IgD-negative memory B cell (primary cell): ENCODE results near the gene ANKRD28. TPM values are rescaled to one million over a fixed set of nuclear protein-coding genes. Genes with fewer than 3 reads are reported as not detected.

Source experiments
- H3K27ac Mint-ChIP-seq, 3 donors: one replicate each; pipeline ENCODE4 v1.8.0; 2020 to 2022; ENCODE audit warnings: mild to moderate bottlenecking in 3 of 3, mixed read lengths in 3 of 3, moderate library complexity in 1 of 3
- H3K27me3 Mint-ChIP-seq: one replicate; pipeline ENCODE4 v1.8.0; 2021; ENCODE audit warnings: mixed read lengths
- H3K36me3 Mint-ChIP-seq: one replicate; pipeline ENCODE4 v1.8.0; 2020; ENCODE audit warnings: mild to moderate bottlenecking, mixed read lengths
- H3K4me1 Mint-ChIP-seq, 3 donors: one replicate each; pipeline ENCODE4 v1.8.0; 2020 to 2022; ENCODE audit warnings: mixed read lengths in 3 of 3, mild to moderate bottlenecking in 1 of 3
- H3K4me3 Mint-ChIP-seq, 4 donors: one replicate each; pipeline ENCODE4 v1.8.0; 2020 to 2022; ENCODE audit warnings: mild to moderate bottlenecking in 4 of 4, mixed read lengths in 4 of 4, moderate library complexity in 3 of 4
- H3K9me3 Mint-ChIP-seq, 3 donors: one replicate each; pipeline ENCODE4 v1.8.0; 2020 to 2021; ENCODE audit warnings: mixed read lengths in 3 of 3, mild to moderate bottlenecking in 1 of 3
- polyA plus RNA-seq: library from polyadenylated mRNA; unstranded; fragments of 300-500 nt; fragmentation: Illumina TruSeq; gene quantifications from one replicate; pipeline ENCODE4 v1.2.3, GENCODE V29; 2021

ANKRD28 gene
- polyA plus RNA-seq, 1 donor from 2014 or later, result 8.8 TPM

DNA sequence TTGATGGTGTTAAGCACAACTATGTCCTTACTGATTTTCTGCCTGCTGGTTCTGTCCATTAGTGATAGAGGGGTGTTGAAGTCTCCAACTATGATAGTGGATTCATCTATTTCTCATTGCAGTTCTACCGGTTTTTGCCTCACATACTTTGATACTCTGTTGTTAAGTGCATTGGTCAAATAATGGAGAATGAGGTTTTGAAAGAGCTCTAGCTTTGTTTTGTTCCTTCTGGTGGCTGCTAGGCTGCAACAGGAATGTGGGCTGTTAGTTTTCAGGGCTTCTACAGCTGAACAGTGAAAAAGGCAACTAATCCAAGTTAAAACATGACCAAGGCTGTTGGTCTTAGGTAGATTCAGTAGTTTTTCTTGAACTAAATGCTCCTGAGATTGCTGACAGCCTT, 133.6 kb downstream of the ANKRD28 start:
- peaks cover 9 to 16% (median 13%) of the 10 kb centered on the region in 3 donors for H3K4me1 Mint-ChIP-seq
- H3K27me3 Mint-ChIP-seq, result no peaks in the 10 kb centered on the region
- H3K4me3 Mint-ChIP-seq, result no peak overlapping the region
- H3K27ac Mint-ChIP-seq, result no peak overlapping the region
- peaks cover 15% of the 10 kb centered on the region for H3K36me3 Mint-ChIP-seq
- H3K9me3 Mint-ChIP-seq, result no peaks in the 10 kb centered on the region

DNA sequence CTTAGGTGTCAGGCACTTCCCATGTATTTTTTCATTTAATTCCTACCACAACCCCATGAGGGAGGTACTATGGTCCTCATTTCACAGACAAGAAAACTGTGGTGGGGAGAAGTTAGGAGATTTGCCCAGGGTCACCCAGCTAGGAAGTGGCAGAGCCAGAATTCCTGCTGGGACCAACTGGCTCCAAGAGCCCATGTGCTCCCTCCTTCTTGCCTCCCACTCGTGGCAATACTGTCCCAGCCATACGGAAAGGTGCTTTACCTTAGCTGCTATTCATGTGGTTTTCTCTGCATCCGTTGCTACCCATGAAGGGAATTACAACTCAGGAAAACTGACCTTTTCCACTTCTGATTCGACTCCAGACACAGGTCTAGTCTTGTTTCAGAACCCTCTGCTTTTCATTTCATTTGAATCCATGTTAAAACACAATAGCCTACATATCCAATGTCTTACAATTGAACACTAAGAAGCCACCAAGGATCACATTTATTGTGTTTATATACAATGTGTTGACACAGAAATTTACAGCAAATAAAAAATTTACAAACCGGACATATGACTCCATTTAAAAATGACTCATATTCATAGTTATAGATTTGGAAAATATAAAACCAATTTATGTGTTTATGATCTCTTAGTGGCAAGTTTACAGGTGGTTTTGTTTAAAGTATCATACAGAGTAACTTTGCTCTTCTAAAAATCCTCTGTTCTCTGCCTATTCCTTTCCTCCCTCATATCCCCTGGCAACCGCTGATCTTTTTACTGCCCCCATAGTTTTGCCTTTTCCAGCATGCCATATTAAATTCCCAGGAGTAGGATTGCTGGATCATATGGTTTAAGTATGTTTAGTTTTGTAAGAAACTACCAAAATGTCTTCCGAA, 137.5 kb downstream of the ANKRD28 start:
- Mint-ChIP-seq H3K27me3 (no peaks in the 10 kb centered on the region), H3K4me3 (no peak overlapping the region), H3K36me3 (peaks cover 3% of the 10 kb centered on the region), H3K27ac (no peak overlapping the region), H3K9me3 (peaks cover 2 to 7% (median 6%) of the 10 kb centered on the region in 3 donors), H3K4me1 (peaks cover 0 to 3% (median 0%) of the 10 kb centered on the region in 3 donors)

DNA sequence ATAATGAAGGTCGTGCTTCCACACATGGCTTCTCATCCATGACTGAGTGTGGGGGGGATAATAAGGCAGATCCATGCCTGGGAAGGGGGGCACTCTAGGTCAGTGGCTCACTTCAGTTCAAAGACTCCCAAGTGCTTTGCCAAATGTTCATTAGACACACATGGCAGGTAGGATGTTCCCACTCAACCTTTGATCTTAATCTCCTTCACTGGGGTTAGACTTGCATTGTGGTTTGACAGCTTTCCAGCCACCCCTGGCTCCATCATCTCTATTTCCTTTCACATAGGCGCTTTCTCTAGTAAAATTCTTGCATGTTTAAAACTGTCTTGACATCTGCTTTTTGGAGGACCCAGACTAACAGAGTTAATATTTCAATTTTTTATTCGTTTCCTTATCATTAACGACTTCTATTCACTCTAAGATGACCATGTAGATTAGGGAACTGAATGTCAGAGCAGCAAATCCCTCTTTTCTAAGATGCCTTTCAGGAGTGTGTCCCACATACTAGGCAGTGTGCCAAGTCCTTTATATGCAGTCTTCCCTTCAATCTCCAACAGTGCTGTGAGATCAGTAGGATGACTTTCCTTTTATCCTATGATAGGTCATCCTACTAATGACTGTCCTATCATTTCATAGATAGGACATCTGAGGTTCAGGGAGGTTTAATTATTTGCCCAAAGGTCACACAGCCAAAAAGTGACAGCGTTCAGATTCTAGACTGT, 138.4 kb downstream of the ANKRD28 start:
- no peaks in the 10 kb centered on the region for H3K36me3 Mint-ChIP-seq
- H3K4me1 Mint-ChIP-seq, result no peaks in the 10 kb centered on the region
- no peak overlapping the region for H3K4me3 Mint-ChIP-seq
- H3K27me3 Mint-ChIP-seq, result no peaks in the 10 kb centered on the region
- H3K9me3 Mint-ChIP-seq, result peaks cover 3 to 10% (median 10%) of the 10 kb centered on the region in 3 donors
- H3K27ac Mint-ChIP-seq, result no peak overlapping the region

DNA sequence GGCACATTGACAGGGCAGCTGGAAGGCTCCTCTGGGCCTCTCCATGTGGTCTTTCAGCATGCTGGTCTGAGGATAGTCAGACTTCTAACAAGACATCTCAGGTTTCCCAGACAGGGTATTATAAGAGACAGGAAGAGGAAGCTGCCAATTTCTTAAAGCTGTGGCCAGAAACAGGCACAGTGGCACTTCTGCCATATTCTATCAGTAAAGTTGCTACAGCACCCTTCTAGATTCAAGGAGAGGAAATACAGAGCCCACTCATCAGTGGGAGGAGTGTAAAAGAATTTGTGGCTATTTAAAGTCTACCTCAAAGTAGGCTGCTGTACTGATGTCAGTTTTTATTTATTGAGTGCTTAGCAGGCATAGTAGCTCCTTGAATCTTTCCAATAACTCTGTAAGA, 140.8 kb downstream of the ANKRD28 start:
- Mint-ChIP-seq H3K36me3 (no peaks in the 10 kb centered on the region), H3K4me1 (no peaks in the 10 kb centered on the region), H3K27ac (no peak overlapping the region), H3K27me3 (no peaks in the 10 kb centered on the region), H3K4me3 (no peak overlapping the region), H3K9me3 (peaks cover 3 to 10% (median 10%) of the 10 kb centered on the region in 3 donors)

DNA sequence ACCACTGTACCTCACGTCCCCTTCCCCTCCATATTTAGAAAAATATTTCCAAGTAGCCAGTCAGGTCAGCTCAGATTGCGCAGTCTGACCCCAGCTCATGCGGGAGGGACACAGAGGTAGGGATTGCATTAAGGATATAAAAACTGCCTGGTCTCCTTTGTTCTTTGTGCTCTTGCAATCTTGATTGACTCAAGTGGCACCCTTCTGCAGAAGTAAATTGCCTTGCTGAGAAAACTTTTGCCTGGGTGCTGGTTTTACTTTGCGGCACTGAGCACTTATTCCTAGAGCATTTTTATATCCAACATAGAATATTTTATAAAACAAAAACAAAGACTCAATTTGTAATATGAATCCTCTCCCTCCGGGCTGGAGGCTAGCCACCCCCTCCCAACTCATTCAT, 141.4 kb downstream of the ANKRD28 start:
- peaks cover 3 to 10% (median 10%) of the 10 kb centered on the region in 3 donors for H3K9me3 Mint-ChIP-seq
- no peaks in the 10 kb centered on the region for H3K36me3 Mint-ChIP-seq
- H3K27me3 Mint-ChIP-seq, result no peaks in the 10 kb centered on the region
- H3K4me3 Mint-ChIP-seq, result no peak overlapping the region
- H3K4me1 Mint-ChIP-seq, result no peaks in the 10 kb centered on the region
- no peak overlapping the region for H3K27ac Mint-ChIP-seq

DNA sequence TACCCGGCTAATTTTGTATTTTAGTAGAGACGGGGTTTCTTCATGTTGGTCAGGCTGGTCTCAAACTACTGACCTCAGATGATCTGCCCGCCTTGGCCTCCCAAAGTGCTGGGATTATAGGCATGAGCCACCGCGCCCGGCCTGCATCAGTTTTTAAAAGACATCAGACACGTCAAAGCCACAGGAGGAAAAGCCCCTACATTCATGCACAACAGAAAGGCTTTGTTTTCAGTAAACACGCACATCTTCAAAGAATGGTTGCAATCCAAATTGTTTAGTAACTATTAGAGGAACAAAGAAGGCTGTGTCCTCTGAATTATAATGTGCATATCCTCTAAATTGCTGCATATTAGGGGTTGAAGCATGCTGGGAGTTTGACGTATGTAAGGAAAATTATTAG, 142.9 kb downstream of the ANKRD28 start:
- peaks cover 4 to 8% (median 7%) of the 10 kb centered on the region in 3 donors for H3K4me1 Mint-ChIP-seq
- peak overlapping the region in 1 of 4 donors; percentile 54 for H3K4me3 Mint-ChIP-seq

DNA sequence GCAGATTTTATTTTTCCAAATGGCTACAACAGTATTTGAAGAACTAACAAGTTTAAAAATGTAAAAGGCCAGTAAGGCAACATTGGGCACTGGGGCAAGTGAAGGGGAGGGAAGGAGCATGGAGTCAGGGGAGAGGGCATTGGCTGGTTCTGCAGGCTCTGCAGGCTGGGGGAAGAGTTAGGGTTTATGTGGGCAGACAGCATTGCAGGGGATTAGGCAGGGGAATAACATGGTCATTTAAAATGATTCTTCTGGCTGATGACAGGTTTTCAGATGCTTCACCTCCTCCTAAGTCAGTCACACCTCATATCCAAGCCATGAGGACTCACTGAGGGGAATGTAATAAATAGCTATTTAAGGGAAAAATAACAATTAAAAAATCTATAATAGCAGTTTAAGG, 143.7 kb downstream of the ANKRD28 start:
- Mint-ChIP-seq H3K4me1 (peaks cover 10 to 15% (median 14%) of the 10 kb centered on the region in 3 donors), H3K27me3 (no peaks in the 10 kb centered on the region), H3K36me3 (peaks cover 4% of the 10 kb centered on the region), H3K27ac (no peak overlapping the region), H3K9me3 (peaks cover 3 to 10% (median 10%) of the 10 kb centered on the region in 3 donors), H3K4me3 (no peak overlapping the region)

More for the DNA sequence above, 142.9 kb downstream of the ANKRD28 start:
- Mint-ChIP-seq H3K9me3 (peaks cover 3 to 10% (median 10%) of the 10 kb centered on the region in 3 donors), H3K36me3 (no peaks in the 10 kb centered on the region), H3K27ac (no peak overlapping the region), H3K27me3 (no peaks in the 10 kb centered on the region)

DNA sequence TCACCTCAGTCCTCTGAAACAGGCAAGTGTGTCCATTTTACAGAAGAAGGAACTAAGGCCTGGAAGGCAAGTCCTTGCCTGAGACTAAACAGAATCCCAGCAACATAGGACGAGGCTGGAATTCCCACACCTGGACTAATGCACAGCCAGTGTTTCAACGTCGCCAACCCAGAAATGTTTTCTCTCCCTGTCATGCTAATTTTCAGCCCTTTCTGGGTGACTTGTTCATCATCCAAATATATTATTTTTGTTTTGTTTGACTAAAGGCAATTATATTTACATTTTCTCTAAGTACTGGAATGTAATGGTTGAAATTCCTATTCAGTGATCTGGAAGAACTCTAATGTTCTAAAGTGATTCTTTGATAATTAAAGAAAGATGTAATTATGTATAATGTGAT, 144.5 kb downstream of the ANKRD28 start:
- Mint-ChIP-seq H3K4me3 (no peak overlapping the region), H3K36me3 (peaks cover 4% of the 10 kb centered on the region), H3K27me3 (no peaks in the 10 kb centered on the region), H3K4me1 (peaks cover 15 to 20% (median 17%) of the 10 kb centered on the region in 3 donors), H3K27ac (no peak overlapping the region), H3K9me3 (peaks cover 3 to 10% (median 6%) of the 10 kb centered on the region in 3 donors)

DNA sequence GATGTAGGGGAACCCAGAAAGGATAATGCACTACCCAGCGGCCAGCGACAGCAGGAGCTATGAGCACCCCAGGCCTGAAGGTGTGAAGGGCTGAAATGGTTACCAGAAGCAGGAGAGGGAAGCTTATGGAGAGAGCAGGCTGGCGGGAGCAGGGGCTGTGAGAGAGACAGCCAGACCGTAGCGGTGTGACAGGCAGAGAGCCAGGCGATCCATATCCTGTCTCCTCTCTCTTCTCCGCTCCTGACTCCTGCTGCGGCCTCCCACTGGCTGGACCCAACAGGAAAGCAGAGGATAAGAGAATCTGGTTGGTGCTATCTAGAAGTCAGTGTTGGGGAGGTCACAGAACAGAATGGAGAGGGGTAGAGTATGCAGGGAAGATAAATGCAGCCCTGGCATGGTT, 146.4 kb downstream of the ANKRD28 start:
- H3K4me1 Mint-ChIP-seq, result peaks cover 28 to 34% (median 29%) of the 10 kb centered on the region in 3 donors
- no peak overlapping the region for H3K4me3 Mint-ChIP-seq
- no peak overlapping the region for H3K27ac Mint-ChIP-seq
- H3K9me3 Mint-ChIP-seq, result peaks cover 3 to 7% (median 5%) of the 10 kb centered on the region in 3 donors
- H3K36me3 Mint-ChIP-seq, result peaks cover 4% of the 10 kb centered on the region
- H3K27me3 Mint-ChIP-seq, result no peaks in the 10 kb centered on the region

DNA sequence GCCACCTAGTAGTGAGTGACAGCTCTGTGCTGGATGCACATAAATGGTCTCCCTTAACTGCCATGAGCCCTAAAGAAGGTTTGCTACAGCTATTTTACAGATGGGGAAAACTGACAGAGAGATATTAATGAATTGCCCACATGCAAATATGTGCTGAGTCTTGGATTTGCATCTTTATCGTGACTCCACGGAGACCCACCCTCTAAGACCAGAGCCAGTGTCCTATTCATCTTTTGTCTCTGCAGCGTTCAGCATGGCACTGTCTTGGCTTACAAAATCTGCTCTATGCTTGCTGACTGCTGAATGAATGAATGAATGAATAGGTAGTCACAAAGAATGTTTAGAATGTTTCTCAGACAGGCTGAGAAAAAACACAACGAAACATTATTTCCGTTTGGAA, 147.9 kb downstream of the ANKRD28 start:
- peaks cover 28 to 34% (median 29%) of the 10 kb centered on the region in 3 donors for H3K4me1 Mint-ChIP-seq
- H3K27me3 Mint-ChIP-seq, result no peaks in the 10 kb centered on the region
- H3K27ac Mint-ChIP-seq, result no peak overlapping the region
- H3K4me3 Mint-ChIP-seq, result peak overlapping the region in 1 of 4 donors; percentile 81
- H3K9me3 Mint-ChIP-seq, result peaks cover 0 to 1% (median 0%) of the 10 kb centered on the region in 3 donors
- peaks cover 4% of the 10 kb centered on the region for H3K36me3 Mint-ChIP-seq

DNA sequence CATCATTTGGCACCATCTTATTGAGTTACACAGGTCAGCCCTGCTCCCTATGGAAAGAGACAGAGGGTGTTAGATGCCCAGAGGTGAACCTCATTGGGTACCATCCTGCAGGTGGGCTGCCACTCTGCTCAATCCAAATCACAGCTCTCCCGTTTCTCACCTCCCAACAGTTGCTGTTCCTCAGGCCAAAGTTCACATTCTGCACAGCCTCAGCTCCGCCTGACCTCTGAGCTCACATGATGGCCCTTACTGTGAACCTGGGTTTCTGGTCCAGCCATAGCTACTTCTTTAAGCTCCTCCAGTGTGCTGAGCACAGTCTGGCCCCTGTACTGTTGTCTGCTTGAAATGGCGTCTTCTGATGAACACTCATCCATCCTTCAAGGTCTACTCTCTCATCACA, 148.4 kb downstream of the ANKRD28 start:
- Mint-ChIP-seq H3K9me3 (no peaks in the 10 kb centered on the region), H3K27ac (peak overlapping the region in 1 of 3 donors; percentile 32), H3K4me1 (peaks cover 28 to 34% (median 29%) of the 10 kb centered on the region in 3 donors), H3K36me3 (peaks cover 4% of the 10 kb centered on the region), H3K27me3 (no peaks in the 10 kb centered on the region), H3K4me3 (peak overlapping the region in 1 of 4 donors; percentile 81)

DNA sequence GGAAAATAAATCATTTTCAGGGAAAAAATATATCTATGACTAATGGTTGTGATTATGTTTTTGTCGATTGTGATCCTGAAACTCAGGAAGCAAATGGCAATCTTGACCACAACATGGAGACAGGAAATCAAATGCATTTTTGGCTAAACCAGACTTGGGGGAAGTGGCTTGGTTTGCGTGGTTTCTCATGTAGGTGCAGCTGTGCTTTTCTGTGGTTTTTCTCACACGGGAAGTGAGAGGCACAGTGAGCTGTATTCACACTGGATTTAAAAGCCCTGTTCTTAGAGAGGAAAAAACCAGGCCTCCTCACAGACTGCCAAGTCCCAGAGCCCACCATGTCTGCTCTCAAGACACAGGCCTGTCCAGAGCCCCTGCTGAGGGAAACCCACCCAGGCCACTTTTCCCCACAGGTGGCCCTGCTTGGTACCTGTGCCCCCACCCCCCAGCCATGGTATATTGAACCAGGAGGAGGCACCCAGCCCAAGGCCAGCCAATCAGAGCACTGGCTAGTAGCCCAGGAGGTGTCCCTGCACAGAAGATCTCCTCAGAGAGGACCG, 150.1 kb downstream of the ANKRD28 start:
- Mint-ChIP-seq H3K36me3 (peaks cover 6% of the 10 kb centered on the region), H3K4me3 (peak overlapping the region in 3 of 4 donors; percentile 49 to 83 (median 81)), H3K27ac (peak overlapping the region in 2 of 3 donors; percentile 5 to 62), H3K9me3 (no peaks in the 10 kb centered on the region), H3K27me3 (no peaks in the 10 kb centered on the region), H3K4me1 (peaks cover 28 to 34% (median 29%) of the 10 kb centered on the region in 3 donors)

DNA sequence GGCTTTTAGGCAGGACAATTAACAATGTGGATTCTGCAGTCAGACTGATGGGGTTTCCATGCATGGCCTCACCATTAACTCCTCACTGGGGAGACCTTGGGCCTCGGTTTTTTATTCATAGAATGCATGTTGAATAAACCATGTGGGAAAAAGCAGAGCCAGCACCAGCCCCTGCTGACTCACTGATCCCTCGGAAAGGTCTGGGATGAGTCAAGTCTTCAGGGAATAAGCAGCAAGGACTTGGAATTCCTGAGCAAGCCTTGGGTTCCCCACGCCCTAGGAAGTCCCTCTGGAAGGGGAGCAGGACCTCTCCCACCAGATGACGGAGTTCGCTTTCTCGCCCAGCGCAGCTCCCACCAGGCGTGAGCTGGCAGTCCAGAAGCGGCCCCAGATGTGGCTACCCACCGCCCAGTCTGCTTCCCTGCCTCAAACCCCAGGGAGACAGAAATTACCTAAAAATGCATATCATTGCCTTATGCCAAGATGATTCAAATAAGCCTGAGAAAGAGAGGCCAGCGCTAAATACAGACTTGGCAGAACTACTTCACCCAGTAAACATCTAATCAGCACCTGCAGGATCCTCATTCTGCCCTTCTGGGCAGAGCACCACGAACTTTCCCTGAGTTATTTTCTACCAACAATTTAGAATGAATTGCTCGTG, 150.8 kb downstream of the ANKRD28 start:
- Mint-ChIP-seq H3K4me1 (peaks cover 28 to 34% (median 29%) of the 10 kb centered on the region in 3 donors), H3K4me3 (peak overlapping the region in 2 of 4 donors; percentile 81 to 83), H3K9me3 (no peaks in the 10 kb centered on the region), H3K27ac (peak overlapping the region in 2 of 3 donors; percentile 5 to 62), H3K36me3 (peaks cover 6% of the 10 kb centered on the region), H3K27me3 (no peaks in the 10 kb centered on the region)

DNA sequence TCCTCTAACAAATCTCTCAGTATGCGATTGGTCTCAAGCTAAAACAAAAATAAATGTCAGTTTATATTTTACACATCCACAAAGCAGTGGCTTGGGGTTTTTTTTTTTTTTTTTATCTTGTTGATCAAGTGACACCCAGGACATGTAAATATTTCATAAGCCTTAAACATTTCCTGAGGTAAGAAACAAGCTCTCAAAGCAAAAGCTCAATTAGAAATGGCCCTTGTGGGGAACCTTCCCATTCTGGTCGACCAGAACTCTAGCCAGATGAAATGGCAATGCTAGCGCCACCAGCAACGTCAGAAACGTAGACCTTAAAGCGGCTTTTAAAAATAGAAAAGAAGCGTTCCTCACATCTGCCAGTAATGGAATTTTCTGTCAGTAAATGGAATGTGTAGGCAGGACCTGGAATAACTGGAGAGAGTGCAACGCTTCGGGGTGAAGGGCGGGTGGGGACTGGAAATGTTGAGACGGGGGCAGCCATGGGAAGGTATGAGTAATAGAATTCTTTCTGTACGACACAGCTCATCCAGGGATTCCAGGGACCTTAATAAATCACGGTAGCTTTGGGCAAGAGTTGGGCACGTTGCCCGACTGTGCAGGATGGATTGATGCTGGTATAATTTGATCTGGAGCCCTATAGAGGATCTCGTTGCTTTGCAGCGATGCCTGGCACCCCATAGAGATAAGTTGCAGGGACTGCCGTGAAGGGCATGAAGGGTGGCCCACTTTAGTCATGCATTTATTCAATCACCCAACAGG, 151.9 kb downstream of the ANKRD28 start:
- peak overlapping the region in 1 of 4 donors; percentile 53 for H3K4me3 Mint-ChIP-seq

More for the DNA sequence above, 151.9 kb downstream of the ANKRD28 start:
- Mint-ChIP-seq H3K36me3 (peaks cover 6% of the 10 kb centered on the region), H3K27me3 (no peaks in the 10 kb centered on the region), H3K27ac (peak overlapping the region in 1 of 3 donors; percentile 35), H3K4me1 (peaks cover 28 to 34% (median 29%) of the 10 kb centered on the region in 3 donors), H3K9me3 (no peaks in the 10 kb centered on the region)
